Skeletal muscle tissue (tissue), 4 donors: ENCODE measurements around the gene HDAC10. TPM values are rescaled to one million over a fixed set of nuclear protein-coding genes. Genes with fewer than 3 reads are reported as not detected.
A peak's percentile ranks its signal among the peaks of the same experiment; 100 is the strongest.

ENCODE experiments used
- H3K27ac ChIP-seq: one replicate; pipeline ENCODE4 v1.7.0; 2013; ENCODE audit warnings: mild to moderate bottlenecking, low read depth, low read length, inconsistent platforms
- H3K27me3 ChIP-seq, 3 donors: one replicate each; pipeline ENCODE4 v1.7.0; 2013; ENCODE audit warnings: low read length in 3 of 3; ENCODE audit not compliant: control insufficient read depth in 3 of 3, insufficient read depth in 3 of 3
- H3K36me3 ChIP-seq, 3 donors: one replicate each; pipeline ENCODE4 v1.7.0; 2013; ENCODE audit warnings: low read length in 3 of 3; ENCODE audit not compliant: control insufficient read depth in 3 of 3, insufficient read depth in 3 of 3
- H3K4me1 ChIP-seq, 3 donors: one replicate each; pipeline ENCODE4 v1.7.0; 2013; ENCODE audit warnings: low read length in 3 of 3, mild to moderate bottlenecking in 3 of 3; ENCODE audit not compliant: control insufficient read depth in 3 of 3, insufficient read depth in 3 of 3
- H3K4me3 ChIP-seq, 3 donors: one replicate each; pipeline ENCODE4 v1.7.0; 2013; ENCODE audit warnings: low read length in 3 of 3
- H3K9ac ChIP-seq, 3 donors: one replicate each; pipeline ENCODE4 v1.7.0; 2013; ENCODE audit warnings: low read length in 3 of 3, mild to moderate bottlenecking in 3 of 3, moderate library complexity in 2 of 3, low read depth in 1 of 3
- H3K9me3 ChIP-seq, 3 donors: one replicate each; pipeline ENCODE4 v1.7.0; 2013; ENCODE audit warnings: low read length in 3 of 3; ENCODE audit not compliant: control insufficient read depth in 3 of 3
- total RNA-seq: library from RNA; depleted of rRNA; stranded (reverse); fragments of >200 nt; gene quantifications from one replicate; pipeline ENCODE4 v1.2.3, GENCODE V29; 2014
- donor health status: Osteomylitis.

HDAC10 gene
- total RNA-seq, 1 donor from 2014 or later: 8.9 TPM

GRCh38 chr22:50271519-50271970 is 20.5 kb upstream of the HDAC10 start:
- Histone ChIP-seq H3K4me1 (peaks cover 11 to 46% (median 36%) of the 10 kb centered on the region in 3 donors), H3K27ac (no peak overlapping the region), H3K9me3 (no peaks in the 10 kb centered on the region), H3K27me3 (peaks cover 0 to 19% (median 7%) of the 10 kb centered on the region in 3 donors), H3K36me3 (peaks cover 0 to 2% (median 2%) of the 10 kb centered on the region in 3 donors), H3K9ac (no peak overlapping the region), H3K4me3 (peak overlapping the region in 1 of 3 donors; percentile 39)

GRCh38 chr22:50270666-50271394 is 19.8 kb upstream of the HDAC10 start:
- Histone ChIP-seq H3K36me3 (peaks cover 0 to 2% (median 2%) of the 10 kb centered on the region in 3 donors), H3K27me3 (peaks cover 0 to 19% (median 7%) of the 10 kb centered on the region in 3 donors), H3K4me1 (peaks cover 11 to 51% (median 38%) of the 10 kb centered on the region in 3 donors), H3K27ac (peak overlapping the region; percentile 48), H3K9ac (peak overlapping the region in 2 of 3 donors; percentile 8 to 34), H3K9me3 (no peaks in the 10 kb centered on the region), H3K4me3 (peak overlapping the region; percentile 39 to 66 (median 52))

- Histone ChIP-seq H3K36me3 (peaks cover 0 to 2% (median 2%) of the 10 kb centered on the region in 3 donors), H3K9me3 (no peaks in the 10 kb centered on the region), H3K27me3 (peaks cover 0 to 19% (median 7%) of the 10 kb centered on the region in 3 donors), H3K27ac (peak within 1 kb of the TSS; percentile 48), H3K4me1 (peaks cover 11 to 51% (median 38%) of the 10 kb centered on the region in 3 donors), H3K4me3 (peak within 1 kb of the TSS; percentile 39 to 66 (median 52)), H3K9ac (peak within 1 kb of the TSS in 2 of 3 donors; percentile 8 to 45)
Observed at GRCh38 chr22:50269970-50270665, 19.1 kb upstream of the HDAC10 start, which contains the start of gene MAPK11. Gene MAPK11, minus strand, starts transcription at chr22:50270380. Its CDS starts 88 bp downstream, at chr22:50270292.

GRCh38 chr22:50269573-50269969 is 18.5 kb upstream of the HDAC10 start:
- H3K27me3 ChIP-seq: peaks cover 0 to 19% (median 7%) of the 10 kb centered on the region in 3 donors
- peak overlapping the region; percentile 40 for H3K27ac ChIP-seq
- no peaks in the 10 kb centered on the region for H3K9me3 ChIP-seq
- peak overlapping the region in 2 of 3 donors; percentile 7 to 22 for H3K4me3 ChIP-seq
- peaks cover 0 to 2% (median 0%) of the 10 kb centered on the region in 3 donors for H3K36me3 ChIP-seq
- peak overlapping the region in 1 of 3 donors; percentile 45 for H3K9ac ChIP-seq
- H3K4me1 ChIP-seq: peaks cover 9 to 51% (median 38%) of the 10 kb centered on the region in 3 donors

- no peak overlapping the region for H3K27ac ChIP-seq
- no peak overlapping the region for H3K4me3 ChIP-seq
- H3K9ac ChIP-seq: no peak overlapping the region
- H3K27me3 ChIP-seq: peaks cover 0 to 19% (median 7%) of the 10 kb centered on the region in 3 donors
- H3K4me1 ChIP-seq: peaks cover 9 to 46% (median 34%) of the 10 kb centered on the region in 3 donors
- H3K9me3 ChIP-seq: no peaks in the 10 kb centered on the region
- peaks cover 0 to 2% (median 0%) of the 10 kb centered on the region in 3 donors for H3K36me3 ChIP-seq
Observed at GRCh38 chr22:50268655-50269113, 17.6 kb upstream of the HDAC10 start.

- peaks cover 14 to 55% (median 43%) of the 10 kb centered on the region in 3 donors for H3K4me1 ChIP-seq
- H3K9ac ChIP-seq: no peak overlapping the region
- H3K4me3 ChIP-seq: peak overlapping the region in 2 of 3 donors; percentile 45 to 49
Observed at GRCh38 chr22:50267591-50268390, 16.7 kb upstream of the HDAC10 start.

GRCh38 chr22:50266994-50267393 is 15.9 kb upstream of the HDAC10 start:
- peak overlapping the region in 2 of 3 donors; percentile 45 to 49 for H3K4me3 ChIP-seq
- peaks cover 22 to 59% (median 51%) of the 10 kb centered on the region in 3 donors for H3K4me1 ChIP-seq
- no peak overlapping the region for H3K27ac ChIP-seq
- no peaks in the 10 kb centered on the region for H3K9me3 ChIP-seq
- H3K27me3 ChIP-seq: peaks cover 0 to 13% (median 0%) of the 10 kb centered on the region in 3 donors
- peaks cover 0 to 2% (median 0%) of the 10 kb centered on the region in 3 donors for H3K36me3 ChIP-seq
- no peak overlapping the region for H3K9ac ChIP-seq

More at GRCh38 chr22:50267591-50268390, 16.7 kb upstream of the HDAC10 start:
- peaks cover 0 to 2% (median 0%) of the 10 kb centered on the region in 3 donors for H3K36me3 ChIP-seq
- no peaks in the 10 kb centered on the region for H3K9me3 ChIP-seq
- H3K27me3 ChIP-seq: peaks cover 0 to 18% (median 5%) of the 10 kb centered on the region in 3 donors
- no peak overlapping the region for H3K27ac ChIP-seq

GRCh38 chr22:50264946-50265669 is 14.0 kb upstream of the HDAC10 start:
- peaks cover 0 to 8% (median 0%) of the 10 kb centered on the region in 3 donors for H3K27me3 ChIP-seq
- peaks cover 17 to 52% (median 44%) of the 10 kb centered on the region in 3 donors for H3K4me1 ChIP-seq
- H3K36me3 ChIP-seq: peaks cover 0 to 2% (median 0%) of the 10 kb centered on the region in 3 donors
- no peak overlapping the region for H3K27ac ChIP-seq
- no peak overlapping the region for H3K4me3 ChIP-seq
- no peaks in the 10 kb centered on the region for H3K9me3 ChIP-seq
- no peak overlapping the region for H3K9ac ChIP-seq
